HEK293 (cell line): ENCODE measurements around the gene TTC24.
"Not testable (repeated sequence)": the region's sequence is repeated elsewhere in the genome, so short reads cannot be mapped to it uniquely, and the experiment has no call there.

Source experiments
- CTCF ChIA-PET: fragments of 350-600 bp; formaldehyde crosslinking; extraction: SDS; loops from one replicate; lab custom pipeline; 2021; ENCODE audit warnings: antibody characterized with exemption; lab: Yijun Ruan, JAX
- POLR2A ChIA-PET: fragments of 300-600 bp; formaldehyde crosslinking; extraction: SDS; loops from one replicate; lab custom pipeline; 2020; ENCODE audit warnings: antibody characterized with exemption, inconsistent platforms; lab: Yijun Ruan, JAX
- H3K27ac ChIP-seq: fragments of 200-500 bp; sonication (Bioruptor generic); 2 replicates; pipeline ENCODE4 v1.5.1; 2014; ENCODE audit warnings: low read depth, low read length, control low read depth, inconsistent platforms; ENCODE audit errors: extremely low read depth
- H3K36me3 ChIP-seq, 2 experiments: fragments of 200-500 bp in 1 of 2; sonication (Bioruptor generic) in 1 of 2; 1 replicate in 1 of 2; 2 replicates in 1 of 2; pipeline ENCODE4 v1.5.1; 2014 to 2017; ENCODE audit warnings: inconsistent platforms in 2 of 2, low read length in 2 of 2; ENCODE audit not compliant: control insufficient read depth in 2 of 2, insufficient read depth in 1 of 2
- H3K4me1 ChIP-seq: fragments of 200-500 bp; sonication (Bioruptor generic); 2 replicates; pipeline ENCODE4 v1.5.1; 2014; ENCODE audit warnings: mild to moderate bottlenecking, low read length, inconsistent platforms; ENCODE audit not compliant: control insufficient read depth, insufficient read depth
- H3K4me3 ChIP-seq: 2 replicates; pipeline ENCODE4 v1.5.1; 2011; ENCODE audit warnings: low read depth, mild to moderate bottlenecking, control low read depth, low read length, moderate library complexity
- H3K9me3 ChIP-seq: fragments of 200-500 bp; sonication (Bioruptor generic); 2 replicates; pipeline ENCODE4 v1.5.1; 2014; ENCODE audit warnings: low read depth, low read length, inconsistent platforms; ENCODE audit not compliant: control insufficient read depth, insufficient read depth
- SETDB1 ChIP-seq: IDR thresholded peaks from one replicate; pipeline ENCODE4 v1.6.1; 2017; ENCODE audit warnings: mild to moderate bottlenecking, low read length, moderate library complexity, mixed read lengths; ENCODE audit not compliant: insufficient read length
- TRIM28 ChIP-seq: IDR thresholded peaks from 2 replicates; pipeline ENCODE4 v1.6.1; 2011; ENCODE audit warnings: low read length, control low read depth, borderline replicate concordance
- ZBTB11 ChIP-seq: fragments of 450-650 bp; formaldehyde crosslinking; conservative IDR thresholded peaks from 2 replicates; pipeline ENCODE4 v1.5.1; 2016; ENCODE audit warnings: low read depth, missing biosample characterization, missing genetic modification characterization
- ZBTB17 ChIP-seq: fragments of 450-650 bp; formaldehyde crosslinking; IDR thresholded peaks from 2 replicates; pipeline ENCODE4 v1.5.1; 2016; ENCODE audit warnings: missing biosample characterization, missing genetic modification characterization
- ZIC2 ChIP-seq: fragments of 450-650 bp; formaldehyde crosslinking; IDR thresholded peaks from 2 replicates; pipeline ENCODE4 v1.5.1; 2016; ENCODE audit warnings: missing biosample characterization, missing genetic modification characterization
- ZNF138 ChIP-seq: fragments of 450-650 bp; formaldehyde crosslinking; IDR thresholded peaks from 2 replicates; pipeline ENCODE4 v1.5.1; 2016; ENCODE audit warnings: missing biosample characterization, missing genetic modification characterization, borderline replicate concordance
- ZNF140 ChIP-seq: fragments of 450-650 bp; formaldehyde crosslinking; IDR thresholded peaks from 2 replicates; pipeline ENCODE4 v1.5.1; 2016; ENCODE audit warnings: missing biosample characterization, missing genetic modification characterization
- ZNF155 ChIP-seq: fragments of 450-650 bp; formaldehyde crosslinking; IDR thresholded peaks from 2 replicates; pipeline ENCODE4 v1.5.1; 2016; ENCODE audit warnings: missing biosample characterization, missing genetic modification characterization
- ZNF175 ChIP-seq: fragments of 450-650 bp; formaldehyde crosslinking; IDR thresholded peaks from 2 replicates; pipeline ENCODE4 v1.5.1; 2016; ENCODE audit warnings: missing biosample characterization, missing genetic modification characterization
- ZNF19 ChIP-seq: fragments of 450-650 bp; formaldehyde crosslinking; IDR thresholded peaks from 2 replicates; pipeline ENCODE4; 2016; ENCODE audit warnings: missing biosample characterization, missing genetic modification characterization, low read depth
- ZNF221 ChIP-seq: fragments of 450-650 bp; formaldehyde crosslinking; IDR thresholded peaks from 2 replicates; pipeline ENCODE4 v1.5.1; 2017; ENCODE audit warnings: missing biosample characterization, missing genetic modification characterization, borderline replicate concordance
- ZNF280C ChIP-seq: fragments of 450-650 bp; formaldehyde crosslinking; IDR thresholded peaks from 2 replicates; pipeline ENCODE4 v1.5.1; 2016; ENCODE audit warnings: missing biosample characterization, missing genetic modification characterization
- ZNF404 ChIP-seq: fragments of 450-650 bp; formaldehyde crosslinking; IDR thresholded peaks from 2 replicates; pipeline ENCODE4 v1.5.1; 2017; ENCODE audit warnings: missing biosample characterization, missing genetic modification characterization
- ZNF580 ChIP-seq: fragments of 450-650 bp; formaldehyde crosslinking; IDR thresholded peaks from 2 replicates; pipeline ENCODE4 v1.5.1; 2016; ENCODE audit warnings: missing biosample characterization, missing genetic modification characterization
- ZNF585B ChIP-seq: fragments of 450-650 bp; formaldehyde crosslinking; IDR thresholded peaks from 2 replicates; pipeline ENCODE4 v1.5.1; 2016; ENCODE audit warnings: missing biosample characterization, missing genetic modification characterization
- ZNF600 ChIP-seq: fragments of 450-650 bp; formaldehyde crosslinking; IDR thresholded peaks from 2 replicates; pipeline ENCODE4 v1.5.1; 2016; ENCODE audit warnings: missing biosample characterization, missing genetic modification characterization
- ZNF623 ChIP-seq: fragments of 450-650 bp; formaldehyde crosslinking; IDR thresholded peaks from 2 replicates; pipeline ENCODE4 v1.5.1; 2016; ENCODE audit warnings: missing biosample characterization, missing genetic modification characterization
- ZNF664 ChIP-seq: fragments of 450-650 bp; formaldehyde crosslinking; IDR thresholded peaks from 2 replicates; pipeline ENCODE4 v1.5.1; 2016; ENCODE audit warnings: missing biosample characterization, missing genetic modification characterization
- ZNF707 ChIP-seq: fragments of 450-650 bp; formaldehyde crosslinking; IDR thresholded peaks from 2 replicates; pipeline ENCODE4 v1.5.1; 2016; ENCODE audit warnings: missing biosample characterization, missing genetic modification characterization
- ZNF785 ChIP-seq: fragments of 450-650 bp; formaldehyde crosslinking; IDR thresholded peaks from 2 replicates; pipeline ENCODE4 v1.5.1; 2016; ENCODE audit warnings: missing biosample characterization, missing genetic modification characterization
- ZSCAN23 ChIP-seq: fragments of 450-650 bp; formaldehyde crosslinking; IDR thresholded peaks from 2 replicates; pipeline ENCODE4 v1.5.1; 2016; ENCODE audit warnings: missing biosample characterization, missing genetic modification characterization
- ZXDB ChIP-seq: fragments of 450-650 bp; formaldehyde crosslinking; IDR thresholded peaks from 2 replicates; pipeline ENCODE4 v1.5.1; 2016; ENCODE audit warnings: missing biosample characterization, missing genetic modification characterization

The TTC24 gene

GRCh38 chr1:156551869-156552268, 27.7 kb upstream of the TTC24 start (continued):
- no peak for TF ChIP-seq ZBTB11 (tag by site-specific recombination)
- TF ChIP-seq ZNF585B, result no peak
- TF ChIP-seq, all 188 proteins: peak for 0

- ChIA-PET CTCF (no interaction called here), POLR2A (no interaction called here)
- H3K4me3 ChIP-seq, result no peak overlapping the region
- H3K36me3 ChIP-seq, result peaks cover 22 to 85% of the 10 kb centered on the region in 2 experiments
- no peaks in the 10 kb centered on the region for H3K4me1 ChIP-seq
- TF ChIP-seq ZNF221 (tag by site-specific recombination), result no peak
- no peak for TF ChIP-seq ZSCAN23
- no peak for TF ChIP-seq ZNF580 (tag by site-specific recombination)
- no peak overlapping the region for H3K27ac ChIP-seq
- no peaks in the 10 kb centered on the region for H3K9me3 ChIP-seq
Measured at GRCh38 chr1:156552518-156552917, 27.0 kb upstream of the TTC24 start.

GRCh38 chr1:156552937-156553336, 26.6 kb upstream of the TTC24 start:
- H3K9me3 ChIP-seq, H3K27ac ChIP-seq, H3K4me3 ChIP-seq, H3K4me1 ChIP-seq, POLR2A ChIA-PET, CTCF ChIA-PET: not testable (repeated sequence)
- peak; percentile 69 for TF ChIP-seq ZNF600 (tag by site-specific recombination)
- TF ChIP-seq ZBTB17 (tag by site-specific recombination), result 0 out of 2 replicates have a peak, but pooled peaks have one; percentile 50
- peaks cover 19 to 81% of the 10 kb centered on the region in 2 experiments; a peak in 2 of 3 replicates for H3K36me3 ChIP-seq

- ChIA-PET CTCF (no interaction called here), POLR2A (interaction anchor here (1.2 to 1.5 kb wide), 2 partner anchors 9 to 29 kb away, joined by 3 read pairs; no protein-coding TSS in a partner anchor)
- Histone ChIP-seq H3K27ac (no peak overlapping the region), H3K4me3 (no peak overlapping the region), H3K9me3 (no peaks in the 10 kb centered on the region), H3K36me3 (peaks cover 19 to 71% of the 10 kb centered on the region in 2 experiments; a peak in 2 of 3 replicates), H3K4me1 (no peaks in the 10 kb centered on the region)
- no peak for TF ChIP-seq ZNF140 (tag by site-specific recombination)
- TF ChIP-seq ZNF785 (tag by site-specific recombination), result no peak
- no peak for TF ChIP-seq ZNF664 (tag by site-specific recombination)
- no peak for TF ChIP-seq ZNF404 (tag by site-specific recombination)
- no peak for TF ChIP-seq SETDB1
- TF ChIP-seq ZNF155 (tag by site-specific recombination), result no peak
- TF ChIP-seq ZNF175 (tag by site-specific recombination), result no peak
- no peak for TF ChIP-seq TRIM28
- TF ChIP-seq ZNF138 (tag by site-specific recombination), result no peak
- TF ChIP-seq ZIC2 (tag by site-specific recombination), result no peak
- no peak for TF ChIP-seq ZNF623 (tag by site-specific recombination)
- TF ChIP-seq ZNF19, result no peak
- TF ChIP-seq ZXDB (tag by site-specific recombination), result no peak
- TF ChIP-seq ZNF707 (tag by site-specific recombination), result no peak
- TF ChIP-seq ZNF280C (tag by site-specific recombination), result no peak
- TF ChIP-seq, all 188 proteins: peak for 0
Measured at GRCh38 chr1:156553860-156554485, 25.6 kb upstream of the TTC24 start.
